NCI-H446 (cell line): ENCODE measurements around the gene MYRF.

Experiments
- DNase-seq, 2 experiments: peaks; one replicate each; lab custom pipeline; 2025; lab: John Stamatoyannopoulos, UW

Gene MYRF

GRCh38 chr11:61718621-61719302 is 33.7 kb upstream of the MYRF start:
- DNase-seq, result peak in 1 of 2 experiments; percentile 66

GRCh38 chr11:61719978-61720377 is 32.5 kb upstream of the MYRF start:
- DNase-seq, result no peak

GRCh38 chr11:61720597-61720996 is 31.8 kb upstream of the MYRF start:
- no peak for DNase-seq

DNA sequence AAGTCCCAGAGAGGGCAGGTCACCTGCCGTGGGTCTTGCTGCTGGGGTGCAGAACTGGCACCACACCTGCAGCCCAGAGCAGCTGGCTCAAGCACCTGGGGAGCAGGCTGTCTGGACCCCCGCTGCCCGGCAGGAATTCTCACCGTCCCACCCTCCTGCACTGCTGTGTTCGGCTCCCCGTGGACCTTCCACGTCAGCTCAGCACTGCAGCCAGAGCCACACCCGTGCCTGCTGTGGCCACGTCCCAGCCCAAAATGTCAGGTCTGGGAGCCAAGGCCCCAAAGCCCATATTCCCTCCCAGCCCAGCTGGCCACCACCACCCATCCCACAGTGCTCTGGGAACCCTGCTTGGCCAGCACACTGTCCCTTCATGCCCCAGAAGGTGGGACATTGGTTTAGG is 28.0 kb upstream of the MYRF start:
- no peak for DNase-seq

GRCh38 chr11:61725781-61726231 is 26.6 kb upstream of the MYRF start:
- no peak for DNase-seq

- no peak for DNase-seq
Measured at GRCh38 chr11:61726775-61727174, 25.7 kb upstream of the MYRF start.

GRCh38 chr11:61727401-61727811 is 25.0 kb upstream of the MYRF start:
- DNase-seq, result peak in 1 of 2 experiments; percentile 37

DNA sequence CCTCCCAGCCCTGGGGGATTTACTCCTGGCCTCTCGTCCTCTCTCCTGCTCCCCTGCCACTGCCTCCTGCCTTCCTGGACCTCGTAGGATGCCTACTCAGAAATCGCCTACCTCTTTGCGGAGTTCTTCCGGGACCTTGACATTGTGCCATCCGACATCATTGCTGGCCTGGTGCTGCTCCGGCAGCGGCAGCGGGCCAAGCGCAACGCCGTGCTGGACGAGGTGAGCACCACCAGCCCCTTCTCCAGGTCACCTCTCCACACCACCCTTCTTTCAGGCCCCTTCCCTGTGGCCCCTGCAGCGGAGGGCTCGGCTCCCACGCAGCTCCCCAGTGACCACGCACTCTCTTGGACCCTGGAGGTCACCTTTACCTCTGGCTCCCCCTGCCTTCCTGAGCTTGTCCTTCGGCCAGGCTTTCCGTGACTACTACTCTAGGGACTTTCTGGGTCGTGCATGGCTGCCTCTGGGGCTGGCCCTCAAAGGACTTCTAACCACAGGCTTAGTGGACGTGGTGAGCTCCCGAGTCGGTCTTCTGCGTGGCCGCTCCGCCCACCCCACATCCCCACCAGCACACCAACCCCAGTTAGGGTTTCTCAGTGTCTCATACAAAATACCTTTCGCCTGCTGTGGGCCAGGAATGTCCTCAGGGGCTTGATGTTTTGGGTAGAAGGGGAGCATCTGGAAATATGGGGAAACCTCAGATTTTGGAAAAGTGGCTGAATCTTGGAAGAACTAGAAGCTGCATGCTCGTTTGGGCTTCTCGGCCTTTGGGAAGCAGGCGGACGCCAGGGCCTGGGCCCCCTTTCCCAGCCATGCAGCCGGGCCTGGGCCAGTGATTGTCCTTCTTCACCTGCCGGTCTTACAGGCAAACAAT is 24.1 kb upstream of the MYRF start:
- no peak for DNase-seq

- DNase-seq, result no peak
Measured at GRCh38 chr11:61728940-61729219, 23.6 kb upstream of the MYRF start.

GRCh38 chr11:61730240-61730994 is 22.0 kb upstream of the MYRF start:
- no peak for DNase-seq

DNA sequence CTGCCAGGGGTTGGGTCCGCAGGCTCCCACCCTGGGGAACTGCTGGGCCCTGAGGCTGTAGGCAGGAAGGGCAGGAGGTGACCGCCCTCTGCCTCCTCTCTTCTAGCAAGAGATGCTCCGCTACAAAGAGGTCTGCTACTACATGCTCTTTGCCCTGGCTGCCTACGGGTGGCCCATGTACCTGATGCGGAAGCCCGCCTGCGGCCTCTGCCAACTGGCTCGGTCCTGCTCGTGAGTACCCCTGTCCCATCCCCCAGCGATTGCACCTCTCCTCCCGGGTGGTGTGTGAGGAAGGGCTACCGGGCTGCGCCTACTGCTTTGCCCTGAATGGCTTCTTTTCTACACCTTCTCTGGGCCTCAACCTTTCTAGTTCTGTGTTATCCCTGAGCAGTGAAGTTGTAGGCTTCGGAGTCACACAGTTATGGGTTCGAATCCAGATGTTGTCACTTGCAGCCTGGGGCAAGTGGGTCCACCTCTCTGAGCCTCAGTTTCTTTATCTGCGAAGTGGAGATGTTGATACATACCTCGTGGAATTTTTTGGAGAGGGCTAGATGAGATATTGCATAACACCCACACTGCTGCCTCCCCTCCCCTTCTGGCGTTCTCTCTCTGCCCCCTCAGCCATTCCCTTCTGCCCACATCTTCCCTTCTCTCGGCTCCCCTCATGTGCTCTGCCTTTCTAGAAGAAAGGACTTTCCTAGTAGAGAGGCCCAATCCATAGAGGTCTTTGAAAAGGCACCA is 21.1 kb upstream of the MYRF start:
- DNase-seq, result no peak

- DNase-seq, result no peak
Measured at GRCh38 chr11:61731952-61732675, 20.3 kb upstream of the MYRF start.

DNA sequence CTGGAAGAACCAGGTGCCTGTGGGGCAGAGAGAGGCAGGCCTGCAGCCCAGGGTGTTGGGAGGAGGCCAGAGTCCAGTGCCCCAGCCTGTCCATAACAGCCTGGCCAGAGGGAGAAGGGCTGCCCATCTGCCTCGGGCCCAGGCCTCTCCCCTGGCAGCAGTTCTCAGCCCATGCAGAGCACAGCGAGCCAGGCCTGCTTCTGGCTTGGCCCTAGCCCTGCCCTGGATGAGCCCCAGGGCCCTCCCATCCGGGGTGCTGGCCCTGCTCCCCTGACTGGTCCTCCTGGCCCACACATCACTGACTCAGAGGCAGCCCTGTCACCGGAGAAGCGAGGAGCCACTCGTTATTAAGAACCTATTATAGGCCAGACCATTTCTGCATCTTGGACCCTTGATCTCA is 19.7 kb upstream of the MYRF start:
- no peak for DNase-seq

DNA sequence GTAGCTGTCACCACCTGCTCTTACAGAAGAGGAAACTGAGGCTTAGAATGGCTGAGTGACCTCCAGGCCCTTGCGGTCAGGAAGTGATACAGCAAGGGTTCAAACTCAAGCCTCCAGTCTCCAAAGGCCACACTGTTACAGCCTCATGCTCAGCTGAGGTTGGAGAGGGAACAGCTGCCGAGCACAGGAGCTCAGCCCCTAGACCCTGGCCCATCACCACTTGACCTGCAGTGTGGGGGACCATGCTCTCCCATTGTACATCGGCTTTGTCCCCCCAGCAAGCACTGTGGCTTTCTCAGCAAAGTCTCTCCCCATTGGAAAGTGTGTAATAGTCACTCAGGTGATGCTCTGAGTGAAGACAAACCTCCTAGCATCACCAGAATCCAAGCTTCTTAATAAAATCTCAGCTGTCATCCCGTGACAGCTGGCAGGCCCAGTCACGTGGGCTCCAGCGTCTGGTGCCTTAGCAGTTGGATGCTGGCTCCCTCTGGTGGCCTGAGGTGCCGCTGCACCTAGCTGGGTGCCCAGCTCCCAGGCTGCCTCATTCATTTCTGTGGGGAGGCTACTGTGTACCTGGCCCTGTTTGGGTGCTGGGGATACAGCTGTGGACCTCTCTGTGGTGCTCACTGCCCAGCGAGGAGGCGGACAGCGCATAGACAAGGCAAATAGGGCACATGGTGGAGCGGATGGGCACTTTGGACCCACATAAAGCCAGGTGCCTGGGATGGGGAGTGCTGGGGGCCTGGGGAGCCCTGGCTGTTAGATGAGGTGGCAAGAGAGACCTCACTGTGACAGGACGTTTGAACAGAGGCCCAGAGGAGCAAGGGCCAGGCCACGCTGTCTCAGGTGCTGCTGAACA is 19.1 kb upstream of the MYRF start:
- peak; percentile 81 to 94 for DNase-seq

- DNase-seq, result no peak
Measured at GRCh38 chr11:61734767-61735166, 17.7 kb upstream of the MYRF start.

DNA sequence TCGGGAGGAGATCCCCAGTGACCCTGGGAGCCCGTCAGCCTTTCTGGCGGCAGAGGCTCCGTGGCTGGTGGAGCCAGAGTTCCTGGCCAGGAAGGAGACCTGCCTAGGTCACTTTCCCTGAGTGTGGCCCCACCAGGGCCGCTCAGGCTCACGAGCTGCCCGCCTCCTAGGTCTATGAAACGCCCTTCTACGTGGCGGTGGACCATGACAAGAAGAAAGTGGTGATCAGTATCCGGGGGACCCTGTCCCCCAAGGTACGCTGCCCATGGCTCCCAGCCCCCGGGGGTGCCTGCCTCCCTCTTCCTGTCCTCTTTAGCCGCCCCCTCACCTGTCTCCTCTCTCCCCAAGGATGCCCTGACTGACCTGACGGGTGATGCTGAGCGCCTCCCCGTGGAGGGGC is 17.0 kb upstream of the MYRF start:
- no peak for DNase-seq

DNA sequence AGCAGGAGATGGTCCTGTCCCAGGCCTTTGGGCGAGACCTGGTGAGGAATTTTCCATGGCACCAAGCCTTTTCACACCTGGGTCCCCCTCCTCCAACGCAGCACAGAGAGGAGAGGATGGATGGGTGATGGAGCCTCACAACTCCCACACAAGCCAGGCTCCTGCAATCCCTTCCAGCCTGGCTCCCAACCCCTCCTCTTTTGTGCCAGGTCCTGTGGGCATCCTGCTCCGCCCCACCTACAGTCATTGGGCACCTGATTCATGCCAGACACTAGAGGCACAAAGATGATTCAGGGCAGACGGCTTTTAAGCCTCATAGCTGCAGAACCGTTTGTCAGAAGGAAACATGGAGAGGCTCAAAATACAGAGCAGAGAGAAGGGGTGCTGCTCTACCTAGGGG is 16.1 kb upstream of the MYRF start:
- DNase-seq, result no peak

- DNase-seq, result no peak
Measured at GRCh38 chr11:61737131-61737530, 15.3 kb upstream of the MYRF start.

DNA sequence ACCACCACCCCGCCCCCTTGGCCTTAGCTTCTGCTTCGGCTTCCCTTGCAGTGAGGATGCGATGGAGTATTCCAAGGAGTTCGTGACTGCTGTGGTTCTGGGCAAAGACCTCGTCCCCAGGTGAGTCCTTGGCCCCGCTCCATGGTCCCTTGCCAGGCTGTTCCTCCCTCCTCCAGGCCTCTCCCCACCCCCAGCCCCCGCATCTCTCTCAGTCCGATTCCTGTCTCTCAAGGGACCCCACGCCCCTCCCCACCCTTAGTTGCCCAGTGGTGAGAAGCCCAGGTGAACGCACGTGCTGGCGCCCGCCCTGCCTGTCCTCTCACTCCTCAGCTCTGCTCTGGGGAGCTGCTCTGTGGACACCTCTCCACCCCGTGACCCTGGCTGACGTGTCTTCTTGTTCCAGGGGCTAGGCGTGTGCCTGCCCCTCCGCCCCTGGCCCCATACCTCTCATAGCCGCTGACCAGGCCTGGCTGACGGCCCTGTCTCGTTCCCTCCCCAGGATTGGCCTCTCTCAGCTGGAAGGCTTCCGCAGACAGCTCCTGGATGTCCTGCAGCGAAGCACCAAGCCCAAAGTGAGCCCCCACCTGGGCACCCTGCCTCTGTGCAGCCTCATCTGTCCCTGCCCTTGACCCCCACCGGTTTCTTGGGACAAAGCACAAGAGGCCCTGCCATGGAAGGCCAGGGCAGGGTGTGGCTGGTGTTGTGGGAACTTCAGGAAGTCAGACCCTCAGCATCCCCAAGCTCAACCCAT is 14.6 kb upstream of the MYRF start:
- DNase-seq, result no peak

- DNase-seq, result no peak
Measured at GRCh38 chr11:61738776-61739175, 13.7 kb upstream of the MYRF start.
